GM18867 (cell line): ENCODE results near the gene MIA3.

Experiments used
- ATAC-seq: cut with Tn5 transposase; IDR thresholded peaks from one replicate; pipeline ENCODE4 v1.9.1; 2021; ENCODE audit warnings: mild to moderate bottlenecking, moderate library complexity; ENCODE audit not compliant: unreplicated experiment

The MIA3 gene

DNA sequence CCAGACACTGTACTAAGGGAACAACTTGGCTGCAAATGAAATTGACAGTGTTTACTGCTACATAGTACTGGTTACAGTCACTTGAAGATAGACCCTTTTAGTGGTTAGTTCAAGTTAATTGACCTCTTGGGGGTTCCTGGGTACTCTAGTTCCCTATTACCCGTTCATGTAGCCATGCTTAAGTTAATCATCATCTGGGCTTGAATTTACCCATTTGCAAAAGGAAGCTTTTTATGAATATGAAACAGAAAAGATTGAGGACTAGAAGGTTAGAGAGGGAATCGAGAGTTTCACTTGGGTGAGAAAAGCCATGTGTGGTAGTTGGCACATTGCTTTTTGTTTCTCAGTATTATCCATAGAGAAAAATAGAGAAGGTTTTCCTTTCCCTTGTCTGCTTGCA lies 2.7 kb downstream of the MIA3 start:
- ATAC-seq = peak; percentile 33

DNA sequence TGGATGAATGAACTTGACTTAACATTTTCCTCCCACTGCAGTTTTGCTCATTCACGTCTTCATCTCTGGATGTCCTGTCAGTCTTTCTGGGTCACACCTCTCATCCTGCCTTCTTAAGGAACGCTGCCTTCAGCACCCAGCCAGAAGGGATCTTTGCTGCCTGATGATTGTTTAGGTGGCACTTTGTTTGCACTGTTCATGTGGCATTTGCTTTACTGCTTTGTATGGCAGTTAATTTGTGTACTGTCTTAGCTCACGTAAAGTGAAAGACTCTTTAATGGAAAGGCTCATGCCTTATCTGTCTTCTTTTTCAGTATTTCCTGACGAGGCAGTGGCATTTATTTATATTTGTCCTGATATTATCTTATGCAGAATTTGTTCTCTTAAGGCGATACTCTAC lies 4.9 kb downstream of the MIA3 start:
- ATAC-seq = no peak

DNA sequence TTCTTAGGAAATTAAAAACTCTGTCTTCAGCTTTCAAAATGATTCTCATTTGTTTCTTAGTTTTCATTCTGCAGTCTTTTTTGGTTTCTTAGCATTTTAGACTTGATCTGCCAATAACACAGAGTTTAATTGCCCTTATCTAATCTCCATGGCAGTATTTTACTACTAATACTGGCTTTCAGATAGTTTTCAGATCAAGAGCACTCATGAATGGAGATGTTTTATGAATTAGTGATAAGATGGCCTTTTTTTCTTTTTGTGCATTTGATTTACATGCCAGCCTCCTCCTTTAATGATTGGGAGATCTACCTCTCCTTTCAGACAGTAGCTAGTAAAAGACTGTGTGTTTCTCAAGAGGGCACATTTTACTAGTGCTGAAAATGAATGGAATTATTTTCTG lies 5.6 kb downstream of the MIA3 start:
- no peak for ATAC-seq

DNA sequence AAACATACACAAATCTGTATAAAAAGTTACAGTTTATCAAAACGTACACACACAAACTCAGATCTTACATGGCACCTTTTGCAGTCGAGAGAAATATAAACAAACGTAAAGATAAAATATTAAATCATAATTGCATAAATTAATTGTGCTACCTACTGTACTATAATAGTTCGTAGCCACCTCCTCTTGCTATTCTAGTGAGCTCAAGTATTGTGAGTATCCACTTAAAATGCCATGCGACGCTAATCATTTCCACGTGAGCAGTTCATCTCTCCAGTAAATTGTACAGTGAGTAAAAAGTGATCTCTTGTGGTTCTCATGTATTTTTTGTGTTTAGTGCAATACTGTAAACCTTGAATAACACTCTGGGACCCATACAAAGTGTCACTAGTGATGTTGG lies 6.3 kb downstream of the MIA3 start:
- no peak for ATAC-seq

DNA sequence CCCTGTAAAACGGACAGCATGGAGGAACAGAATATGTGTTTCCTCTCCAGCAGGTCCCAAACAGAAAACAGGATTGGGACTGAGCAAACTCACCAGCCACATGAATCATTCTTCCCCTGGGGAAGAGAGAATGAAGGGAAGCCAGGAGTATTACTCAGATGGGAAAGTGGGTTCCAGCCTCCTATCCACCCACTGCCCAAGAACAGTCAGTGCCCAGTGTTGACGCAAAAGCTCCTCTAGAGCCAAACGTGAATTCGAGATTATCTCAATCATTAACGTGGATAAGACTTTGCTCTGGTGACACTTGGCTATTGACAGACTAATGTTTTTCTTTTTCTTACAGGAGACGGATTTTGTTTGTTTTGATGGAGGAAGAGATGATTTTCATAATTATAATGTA lies 9.3 kb downstream of the MIA3 start:
- ATAC-seq = no peak

DNA sequence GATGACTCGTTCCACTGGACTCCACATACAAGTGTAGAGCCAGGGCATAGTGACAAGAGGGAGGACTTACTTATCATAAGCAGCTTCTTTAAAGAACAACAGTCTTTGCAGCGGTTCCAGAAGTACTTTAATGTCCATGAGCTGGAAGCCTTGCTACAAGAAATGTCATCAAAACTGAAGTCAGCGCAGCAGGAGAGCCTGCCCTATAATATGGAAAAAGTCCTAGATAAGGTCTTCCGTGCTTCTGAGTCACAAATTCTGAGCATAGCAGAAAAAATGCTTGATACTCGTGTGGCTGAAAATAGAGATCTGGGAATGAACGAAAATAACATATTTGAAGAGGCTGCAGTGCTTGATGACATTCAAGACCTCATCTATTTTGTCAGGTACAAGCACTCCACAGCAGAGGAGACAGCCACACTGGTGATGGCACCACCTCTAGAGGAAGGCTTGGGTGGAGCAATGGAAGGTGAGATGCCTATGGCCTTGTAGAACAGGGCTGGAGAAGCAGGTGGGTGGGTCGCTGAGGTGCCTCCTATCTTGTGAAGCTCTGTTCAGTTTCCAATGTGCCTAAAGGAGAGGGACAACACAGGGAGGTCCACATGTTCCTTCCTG lies 12.1 kb downstream of the MIA3 start:
- no peak for ATAC-seq

DNA sequence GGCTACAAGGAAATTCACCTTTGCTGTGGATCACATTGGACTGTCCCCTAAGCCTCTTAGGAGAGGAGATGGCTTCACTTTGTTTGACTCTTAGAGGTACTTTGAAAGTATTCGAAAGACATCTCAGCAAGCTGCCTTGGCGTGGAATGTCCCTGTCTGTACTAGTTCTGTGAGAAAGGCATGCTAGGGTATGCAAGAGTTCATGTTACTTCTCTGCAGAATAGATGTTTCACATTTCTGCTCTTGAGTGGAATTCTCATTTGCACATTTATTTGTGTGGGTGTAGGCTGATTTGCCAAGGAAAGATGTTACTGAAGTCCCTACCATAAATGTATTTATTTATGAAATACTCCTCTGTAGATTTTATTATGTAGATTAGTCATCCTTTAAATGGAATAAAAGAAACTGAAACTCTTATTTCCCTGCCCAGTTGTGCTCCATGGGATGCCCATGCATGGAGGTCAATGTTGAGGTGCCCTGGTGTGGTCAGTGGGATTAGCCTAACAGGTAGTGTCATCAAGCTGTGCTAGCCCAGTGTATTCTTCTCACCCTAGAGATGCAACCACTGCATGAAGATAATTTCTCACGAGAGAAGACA lies 13.8 kb downstream of the MIA3 start:
- ATAC-seq = no peak

DNA sequence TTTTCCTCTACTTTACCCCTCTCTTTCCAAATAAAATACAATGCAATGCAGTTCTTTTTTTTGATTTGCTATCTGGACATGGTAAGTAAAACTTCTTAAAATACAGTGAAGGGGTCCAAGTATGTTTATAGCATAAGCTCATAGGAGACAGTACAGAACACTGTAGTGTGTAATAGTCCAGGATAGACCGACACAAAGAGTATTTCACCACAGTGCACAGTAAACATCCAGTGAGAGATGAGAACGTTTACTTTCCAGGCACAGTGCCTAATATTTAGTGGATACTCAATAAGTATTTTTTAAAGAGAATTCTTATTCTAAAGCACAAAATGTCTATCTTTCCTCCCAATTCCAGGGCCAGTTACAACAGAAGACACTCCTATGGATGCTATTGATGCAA lies 14.9 kb downstream of the MIA3 start:
- ATAC-seq = no peak

DNA sequence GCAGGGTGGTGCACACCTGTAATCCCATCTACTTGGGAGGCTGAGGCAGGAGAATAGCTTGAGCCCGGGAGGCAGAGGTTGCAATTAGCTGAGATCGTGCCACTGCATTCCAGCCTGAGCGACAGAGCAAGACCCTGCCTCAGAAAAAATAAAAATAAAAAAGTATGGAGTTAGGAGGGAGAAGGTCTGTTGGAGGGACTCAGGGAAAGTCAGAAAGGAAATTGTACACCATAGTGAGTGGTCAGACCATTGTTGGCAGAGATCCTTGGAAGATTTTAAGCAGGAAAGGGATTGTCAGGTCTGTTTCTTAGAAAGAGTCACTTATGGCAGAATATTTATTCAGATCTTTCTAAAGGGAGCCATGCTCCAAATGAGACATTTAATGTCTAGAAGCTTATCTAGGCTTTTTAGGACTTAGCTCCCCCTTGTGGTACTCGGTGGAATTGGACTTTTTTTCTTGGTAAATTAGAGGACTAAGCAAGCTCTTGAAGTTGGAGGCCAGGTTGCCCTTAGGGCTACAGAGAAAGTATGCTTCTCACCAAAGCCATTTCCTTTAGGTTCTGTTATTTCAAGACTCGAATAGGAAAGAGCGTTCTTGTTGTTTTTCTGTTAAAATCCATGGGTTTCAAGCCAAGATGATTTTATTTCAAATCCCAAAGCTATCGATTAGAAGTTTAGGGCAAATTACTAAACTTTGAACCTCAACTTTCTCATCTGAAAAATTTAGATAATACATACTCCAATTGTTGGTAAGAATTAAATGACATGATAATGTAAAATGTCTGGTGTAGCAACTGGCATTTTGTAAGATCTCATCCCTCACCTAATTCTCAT lies 16.5 kb downstream of the MIA3 start:
- ATAC-seq = peak; percentile 88

DNA sequence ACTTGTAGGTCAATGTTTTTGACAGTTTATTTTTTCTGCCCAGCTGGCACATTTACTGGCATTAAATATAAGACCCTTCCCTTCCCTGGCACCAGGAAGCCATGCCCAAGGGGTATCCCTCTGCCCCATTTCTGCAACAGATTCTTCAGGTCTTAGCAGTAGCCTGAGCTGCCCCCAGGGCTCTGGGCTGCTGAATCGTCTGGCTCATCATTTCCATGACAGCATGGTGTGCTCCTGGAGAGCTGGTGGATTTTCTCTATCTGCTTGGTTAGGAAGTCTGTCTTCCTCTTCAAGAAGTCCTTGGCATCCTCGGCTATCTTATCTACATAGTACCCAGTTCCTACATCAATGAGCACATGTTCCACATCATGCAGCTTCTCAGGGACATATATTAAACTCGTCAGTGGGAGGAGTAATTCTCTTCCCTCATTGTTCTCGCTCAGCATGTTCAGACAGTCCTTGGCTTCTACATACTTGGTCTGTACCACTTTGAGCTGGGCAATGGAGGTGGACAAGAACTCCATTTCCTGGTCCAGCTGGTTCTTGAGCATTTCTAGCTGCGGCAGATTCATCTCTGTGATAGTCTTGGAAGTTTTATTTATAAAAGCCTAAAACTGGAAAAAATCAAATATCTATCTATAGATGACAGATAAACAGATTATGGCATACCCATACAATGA lies 23.5 kb downstream of the MIA3 start:
- ATAC-seq = no peak

DNA sequence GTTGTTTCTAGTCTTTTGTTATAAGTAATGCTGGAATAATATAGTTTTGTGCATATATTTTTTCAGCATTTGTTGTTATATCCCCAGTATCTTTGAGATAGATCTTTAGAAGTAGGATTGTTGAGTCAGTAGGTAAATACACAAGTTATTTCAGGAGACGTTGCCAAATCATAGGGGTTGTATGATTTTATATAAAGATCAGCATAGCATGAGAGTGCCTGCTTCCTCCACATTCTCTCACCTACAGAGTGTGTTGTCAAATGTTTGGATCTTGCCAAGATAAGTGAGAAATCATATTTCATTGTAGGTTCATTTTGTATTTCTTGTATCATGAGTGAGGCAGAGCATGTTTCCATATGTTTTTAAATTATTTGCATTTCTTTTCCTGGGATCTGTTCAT lies 24.6 kb downstream of the MIA3 start:
- ATAC-seq = no peak

DNA sequence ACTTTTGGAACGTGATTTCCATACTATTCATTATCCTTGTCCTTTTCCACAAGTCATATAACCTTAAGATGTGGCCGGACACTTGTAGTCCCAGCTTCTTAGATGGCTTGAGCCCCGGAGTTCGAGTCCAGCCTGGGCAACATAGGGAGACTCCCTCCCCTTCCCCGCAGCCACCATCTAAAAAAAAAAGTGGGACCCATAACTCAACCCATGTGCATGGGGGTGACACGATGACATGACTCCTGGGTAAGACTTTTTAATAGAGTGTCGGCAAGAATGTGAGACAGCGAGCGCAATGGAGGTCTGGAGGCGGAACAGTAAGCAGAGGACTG lies 25.7 kb downstream of the MIA3 start:
- ATAC-seq = no peak

DNA sequence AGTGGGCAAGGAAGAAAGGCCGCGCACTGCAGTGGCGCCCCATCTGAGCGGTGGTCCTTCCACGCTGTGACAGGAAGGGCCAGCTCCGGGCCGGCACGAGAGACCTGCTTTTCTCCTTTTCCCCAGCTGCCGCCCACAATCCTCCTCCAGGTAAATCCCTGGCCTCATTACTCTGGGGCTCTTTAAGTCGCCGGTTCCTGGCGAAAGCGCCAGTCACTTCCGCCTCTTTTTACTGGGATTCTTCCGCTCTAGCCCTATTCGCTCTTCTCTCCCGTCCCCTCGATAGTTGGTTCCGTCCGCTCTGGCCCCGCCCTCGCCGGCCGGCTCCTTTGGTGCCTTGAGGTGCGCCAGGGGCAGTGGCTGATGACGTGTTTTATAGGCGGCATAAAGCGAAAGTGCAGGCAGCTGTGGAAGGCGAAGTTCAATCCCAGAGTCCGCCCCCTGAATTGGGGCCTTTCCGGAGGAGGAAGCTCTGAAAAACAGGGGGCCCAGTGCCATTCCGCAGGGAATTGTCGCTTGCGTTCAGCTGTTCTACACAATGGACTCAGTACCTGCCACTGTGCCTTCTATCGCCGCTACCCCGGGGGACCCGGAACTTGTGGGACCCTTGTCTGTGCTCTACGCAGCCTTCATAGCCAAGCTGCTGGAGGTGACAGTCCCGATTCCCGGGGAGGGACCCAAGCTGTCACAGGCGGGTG lies 26.2 kb downstream of the MIA3 start:
- ATAC-seq = peak; percentile 97

DNA sequence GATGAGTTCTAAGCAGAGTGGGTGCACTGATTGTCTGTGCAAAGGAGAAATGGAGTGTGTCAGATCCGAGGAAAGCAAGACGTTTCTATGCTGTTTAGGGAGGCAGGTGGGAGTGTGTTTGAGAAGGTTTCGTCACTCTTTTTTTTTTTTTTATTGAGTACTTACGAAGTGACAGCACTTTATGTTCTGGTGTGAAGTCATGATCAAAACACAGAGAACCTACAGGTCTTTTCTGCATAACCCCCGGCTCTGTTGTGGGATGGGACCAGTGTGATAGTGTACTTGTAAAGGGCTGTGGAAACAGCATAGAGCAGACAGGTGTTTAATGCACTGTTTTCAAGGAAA lies 26.7 kb downstream of the MIA3 start:
- no peak for ATAC-seq

DNA sequence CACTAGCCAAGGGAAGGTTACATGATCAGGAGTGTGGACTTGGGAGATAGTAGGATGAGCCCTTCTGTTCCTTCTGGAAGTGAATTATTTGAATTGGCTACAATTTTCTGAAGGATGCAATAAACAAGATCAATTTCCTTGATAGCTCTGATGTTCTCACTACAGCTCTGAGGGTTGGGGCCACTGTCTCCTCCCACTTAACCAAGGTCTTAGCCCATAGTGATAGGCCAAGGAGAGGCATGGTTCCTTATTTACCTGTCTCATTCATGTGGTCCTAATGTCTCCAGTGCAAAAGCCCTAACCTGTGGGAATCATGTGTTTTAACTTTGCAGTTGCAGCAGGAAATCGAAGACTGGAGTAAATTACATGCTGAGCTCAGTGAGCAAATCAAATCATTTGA lies 34.8 kb downstream of the MIA3 start:
- no peak for ATAC-seq

DNA sequence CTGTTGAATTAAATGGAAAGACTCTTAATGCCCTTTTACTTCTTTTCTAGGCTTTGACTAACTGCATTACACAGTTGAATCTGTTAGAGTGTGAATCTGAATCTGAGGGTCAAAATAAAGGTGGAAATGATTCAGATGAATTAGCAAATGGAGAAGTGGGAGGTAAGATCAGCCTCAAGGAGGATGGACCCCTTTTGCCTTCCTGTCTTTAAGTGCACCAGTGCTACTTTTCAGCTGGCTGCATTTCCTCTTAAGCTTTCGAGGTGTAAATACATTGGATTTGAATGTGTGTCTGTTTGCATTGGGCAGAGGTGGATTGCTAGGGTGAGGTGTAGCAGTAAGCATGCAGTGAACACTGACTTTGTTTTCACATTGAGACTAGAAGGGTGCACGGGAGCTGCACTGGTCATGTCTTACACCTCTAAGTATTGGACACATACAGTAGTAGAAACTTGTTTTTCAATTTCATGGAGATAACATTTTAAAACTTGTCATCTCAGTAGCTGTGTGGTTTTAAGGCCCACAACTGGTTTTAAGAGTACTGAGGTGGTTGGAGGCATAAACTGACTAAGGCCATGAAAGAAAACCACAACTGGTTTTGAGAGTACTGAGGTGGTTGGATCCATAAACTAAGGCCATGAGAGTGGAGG lies 35.4 kb downstream of the MIA3 start:
- ATAC-seq = peak; percentile 68

DNA sequence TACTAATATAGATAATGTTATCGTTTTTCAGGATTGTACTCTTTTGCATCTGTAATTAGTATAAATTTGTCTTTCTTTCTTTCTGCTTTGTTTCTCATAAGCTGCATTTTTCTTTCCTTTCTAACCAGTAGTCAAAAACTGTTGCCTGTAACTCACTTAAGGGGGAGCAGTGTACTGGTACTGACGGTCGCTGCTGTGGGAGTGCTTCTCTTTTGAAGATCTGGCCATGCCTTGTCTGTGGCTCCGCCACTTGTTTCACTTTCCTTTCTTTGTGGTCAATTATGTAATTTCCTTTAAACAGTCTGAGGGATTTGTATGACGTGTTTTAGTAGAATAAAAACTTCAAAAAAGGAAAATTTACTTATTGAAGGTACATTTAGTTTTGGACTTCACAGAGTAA lies 37.0 kb downstream of the MIA3 start:
- peak; percentile 97 for ATAC-seq

DNA sequence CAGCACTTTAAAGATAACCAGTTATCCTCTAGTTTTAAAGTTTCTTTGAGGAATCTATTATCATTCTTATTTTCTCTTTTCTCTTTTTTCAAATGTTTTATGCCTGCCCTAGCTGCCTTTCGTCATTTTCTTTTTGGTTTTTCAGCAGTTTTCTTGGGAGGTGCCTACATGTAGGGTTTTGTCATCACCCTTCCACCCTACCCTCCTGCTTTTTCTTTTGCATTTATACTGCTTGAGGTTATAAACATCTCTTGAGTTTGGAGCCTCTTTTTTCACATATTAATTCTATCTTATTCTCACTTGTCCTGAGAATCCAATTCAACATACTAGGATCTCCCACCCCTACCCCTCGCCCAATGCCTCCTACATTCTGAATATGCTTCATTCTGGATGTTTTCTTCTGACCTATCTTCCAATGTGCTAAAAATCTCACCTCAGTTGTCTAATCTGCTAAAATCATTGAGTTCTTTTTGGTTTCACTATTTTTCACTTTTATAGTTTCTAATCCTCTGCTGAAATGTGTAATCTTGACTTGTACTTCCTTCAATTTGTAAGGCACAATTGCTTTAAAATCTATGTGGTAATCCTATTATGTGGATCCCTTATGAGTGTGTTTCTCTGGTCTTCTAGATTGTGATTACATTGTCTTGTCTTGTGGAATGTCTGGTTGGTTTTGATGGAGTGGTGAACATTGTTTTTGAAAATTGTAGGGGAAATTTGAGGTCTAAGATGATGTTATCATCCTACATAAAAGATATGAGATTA lies 38.7 kb downstream of the MIA3 start:
- ATAC-seq = no peak

DNA sequence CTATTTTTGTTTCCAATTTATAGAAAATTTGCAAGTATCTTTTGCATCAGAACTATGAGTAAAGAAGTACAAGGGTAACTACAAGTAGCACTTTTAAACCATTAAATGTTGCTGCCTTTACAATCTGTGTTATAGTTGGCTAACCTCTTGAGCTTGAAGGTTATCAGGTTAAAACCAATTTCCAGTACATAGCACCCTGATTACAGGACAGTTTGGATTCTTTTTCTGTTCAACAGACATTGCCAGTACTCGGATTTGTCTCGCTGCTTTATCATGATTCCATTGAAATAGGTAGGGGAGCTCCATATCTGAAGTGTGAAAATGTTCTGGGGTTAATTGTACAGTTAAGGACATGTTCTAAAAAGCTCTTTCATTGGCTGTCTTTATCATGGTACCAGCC lies 40.0 kb downstream of the MIA3 start:
- no peak for ATAC-seq

DNA sequence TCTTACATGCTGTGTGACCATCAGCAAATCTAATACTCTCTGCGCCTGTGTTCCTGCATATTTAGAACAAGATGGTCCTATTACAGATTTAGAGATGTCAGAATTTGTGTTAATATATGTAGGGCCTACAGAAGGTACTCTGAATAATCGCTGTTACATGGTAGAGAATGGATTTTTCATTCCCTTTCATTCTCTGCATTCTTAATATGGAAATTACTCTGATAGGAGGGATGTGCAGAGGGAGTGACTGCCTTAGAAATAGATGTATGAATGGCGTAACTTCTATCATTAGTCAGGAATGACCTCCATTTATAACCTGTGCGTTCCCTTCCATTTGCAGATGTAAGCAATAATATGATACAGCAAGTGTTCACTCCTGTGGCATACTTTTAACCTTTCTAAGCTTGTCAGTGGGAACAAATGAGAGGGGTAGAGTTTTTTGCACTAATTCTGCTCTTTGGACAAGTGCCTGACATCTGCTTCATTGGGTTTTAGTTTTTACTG lies 45.6 kb downstream of the MIA3 start:
- no peak for ATAC-seq
